Measurements from ENCODE around the gene UBTD2. TPM values are rescaled to one million over a fixed set of nuclear protein-coding genes. Genes with fewer than 3 reads are reported as not detected.
A peak's percentile ranks its signal among the peaks of the same experiment; 100 is the strongest.

UBTD2 gene
- total RNA-seq, 1 experiment from 2014 or later, result 42.6 TPM

- Mint-ChIP-seq H3K9me3 (no peaks in the 10 kb centered on the region; a peak in 1 of 5 replicates), H3K27ac (peak overlapping the region in 1 of 3 experiments; percentile 31; a peak in 1 of 7 replicates), H3K4me3 (no peak overlapping the region), H3K4me1 (peaks cover 0 to 8% of the 10 kb centered on the region in 2 experiments; a peak in 2 of 4 replicates), H3K27me3 (ENCODE audit: low read depth) (no peaks in the 10 kb centered on the region), H3K36me3 (ENCODE audit: insufficient read depth in 1 of 3, low read depth in 3 of 3) (no peaks in the 10 kb centered on the region; a peak in 1 of 7 replicates)
- no peak overlapping the region for H3K18ac ChIP-seq (ENCODE audit: insufficient read length, low read depth, low read length)
- no peak overlapping the region for H4K5ac ChIP-seq (ENCODE audit: insufficient read length, low read depth, low read length)
- H3K9ac ChIP-seq (ENCODE audit: extremely low read depth, insufficient read length, low read length), result no peak overlapping the region
- no peaks in the 10 kb centered on the region for H3K27me3 ChIP-seq (ENCODE audit: insufficient read depth, low read length)
- H3K79me2 ChIP-seq (ENCODE audit: insufficient read depth, low read length), result no peaks in the 10 kb centered on the region
- peak; percentile 19; the same call in 1 of the 3 replicates for TF ChIP-seq CTCF (conservative IDR thresholded peaks at IDR 0.05)
- no peaks in the 10 kb centered on the region for H3K23me2 ChIP-seq (ENCODE audit: insufficient read length, low read depth, low read length, poor library complexity, severe bottlenecking)
- no peak overlapping the region for H3K23ac ChIP-seq (ENCODE audit: insufficient read length, low read depth, low read length)
- no peak overlapping the region for H2BK15ac ChIP-seq (ENCODE audit: low read depth, low read length)
- no peak overlapping the region; the same call in 1 of the 2 replicates for H3K14ac ChIP-seq (ENCODE audit: insufficient read depth, low read length)
- H3K27ac ChIP-seq (ENCODE audit: insufficient read length, low read depth, low read length), result no peak overlapping the region
- H3K9me3 ChIP-seq (ENCODE audit: control insufficient read depth, low read depth, low read length), result no peaks in the 10 kb centered on the region
- H3T11ph ChIP-seq (ENCODE audit: low read length), result no peak overlapping the region
- no peak overlapping the region for H3K56ac ChIP-seq (ENCODE audit: insufficient read length, low read depth, low read length)
- H2BK5ac ChIP-seq (ENCODE audit: insufficient read length, low read length), result no peak overlapping the region
- no CpG with 5 or more reads among the region's 5 CpGs for WGBS (ENCODE audit: extremely low coverage, insufficient read length, low lambda C conversion rate)
- no peak overlapping the region for H3K4ac ChIP-seq (ENCODE audit: low read depth, low read length)
- no peak for DNase-seq
- H3K79me1 ChIP-seq (ENCODE audit: insufficient read depth, low read depth, low read length, poor library complexity, severe bottlenecking), result peaks cover 2% of the 10 kb centered on the region
- no peak overlapping the region for H2BK20ac ChIP-seq (ENCODE audit: low read depth, low read length, poor library complexity, severe bottlenecking)
- H4K8ac ChIP-seq (replicated peaks; ENCODE audit: insufficient read length, low read depth, low read length), result no peak overlapping the region
- H4K91ac ChIP-seq (ENCODE audit: insufficient read length, low read depth, low read length), result no peak overlapping the region
- no peaks in the 10 kb centered on the region for H4K20me1 ChIP-seq (ENCODE audit: control insufficient read depth, insufficient read depth, insufficient read length)
- no peak overlapping the region for H2AK5ac ChIP-seq (ENCODE audit: insufficient read length, low read length)
- no peak overlapping the region for H2BK12ac ChIP-seq (ENCODE audit: insufficient read length, low read depth, low read length)
- no peaks in the 10 kb centered on the region for H3K4me1 ChIP-seq (ENCODE audit: insufficient read depth, low read length)
- no peak overlapping the region for H2BK120ac ChIP-seq (ENCODE audit: low read depth, low read length, poor library complexity, severe bottlenecking)
- H2AFZ ChIP-seq (ENCODE audit: low read length), result no peak overlapping the region
- no peak overlapping the region for H3K4me2 ChIP-seq (ENCODE audit: insufficient read depth, insufficient read length, low read length)
Observed at GRCh38 chr5:172162323-172162986, 121.1 kb downstream of the UBTD2 start.
